Activated naive CD4-positive, alpha-beta T cell (primary cell): Measurements from ENCODE around the gene LILRB2.
"Not testable (repeated sequence)": the region's sequence is repeated elsewhere in the genome, so short reads cannot be mapped to it uniquely, and the experiment has no call there.

Experiments used
- DNase-seq, 4 experiments: peaks; one replicate each; lab custom pipeline; 2025; lab: John Stamatoyannopoulos, UW

The LILRB2 gene

GRCh38 chr19:54272181-54272580 lies 8.7 kb downstream of the LILRB2 start:
- DNase-seq: not testable (repeated sequence)

GRCh38 chr19:54271587-54271986 lies 9.3 kb downstream of the LILRB2 start:
- DNase-seq: not testable (repeated sequence)

GRCh38 chr19:54271106-54271505 lies 9.8 kb downstream of the LILRB2 start:
- no peak for DNase-seq

GRCh38 chr19:54268936-54269335 lies 12.0 kb downstream of the LILRB2 start:
- no peak for DNase-seq

GRCh38 chr19:54266133-54266532 lies 14.8 kb downstream of the LILRB2 start:
- peak; percentile 26 to 54 (median 48) for DNase-seq

- no peak for DNase-seq
Observed at GRCh38 chr19:54262470-54262869, 18.4 kb downstream of the LILRB2 start.

GRCh38 chr19:54262066-54262465 lies 18.8 kb downstream of the LILRB2 start:
- no peak for DNase-seq

GRCh38 chr19:54257116-54257480 lies 23.8 kb downstream of the LILRB2 start, which contains the start of gene LILRB5:
TSS of gene LILRB5 (minus strand) at chr19:54257273. CDS start at chr19:54257193, 80 bp downstream.
- no peak for DNase-seq

GRCh38 chr19:54256250-54257115 lies 24.4 kb downstream of the LILRB2 start:
- DNase-seq: no peak

- DNase-seq: no peak
Observed at GRCh38 chr19:54255105-54255775, 25.7 kb downstream of the LILRB2 start.

- no peak for DNase-seq
Observed at GRCh38 chr19:54254195-54254906, 26.6 kb downstream of the LILRB2 start.

GRCh38 chr19:54253331-54254194 lies 27.3 kb downstream of the LILRB2 start:
- DNase-seq: no peak

- DNase-seq: no peak
Observed at GRCh38 chr19:54252845-54253244, 28.1 kb downstream of the LILRB2 start.

- DNase-seq: no peak
Observed at GRCh38 chr19:54252243-54252642, 28.7 kb downstream of the LILRB2 start.

- DNase-seq: no peak
Observed at GRCh38 chr19:54248016-54248601, 32.8 kb downstream of the LILRB2 start.

- no peak for DNase-seq
Observed at GRCh38 chr19:54247106-54247930, 33.6 kb downstream of the LILRB2 start.

- no peak for DNase-seq
Observed at GRCh38 chr19:54245936-54246335, 35.0 kb downstream of the LILRB2 start.

- not testable (repeated sequence) for DNase-seq
Observed at GRCh38 chr19:54243809-54244208, 37.1 kb downstream of the LILRB2 start.

- not testable (repeated sequence) for DNase-seq
Observed at GRCh38 chr19:54242646-54243045, 38.3 kb downstream of the LILRB2 start, which contains the start of gene LILRA6. TSS of gene LILRA6 (minus strand) at chr19:54242790.

- not testable (repeated sequence) for DNase-seq
Observed at GRCh38 chr19:54242234-54242633, 38.7 kb downstream of the LILRB2 start.
